Osteocyte (in vitro differentiated cells): Measurements from ENCODE around the gene SYPL1. TPM values are rescaled to one million over a fixed set of nuclear protein-coding genes. Genes with fewer than 3 reads are reported as not detected.

ENCODE experiments used
- DNase-seq: peaks from one replicate; pipeline ENCODE4 v3.0.0; 2021; ENCODE audit warnings: mixed read lengths; ENCODE audit not compliant: unreplicated experiment; ENCODE audit errors: extremely low spot score
- H3K27ac Mint-ChIP-seq: one replicate; pipeline ENCODE4 v1.8.0; 2021; ENCODE audit warnings: mild to moderate bottlenecking, mixed read lengths; ENCODE audit not compliant: unreplicated experiment
- H3K27me3 Mint-ChIP-seq: one replicate; pipeline ENCODE4 v1.8.0; 2021; ENCODE audit warnings: mixed read lengths; ENCODE audit not compliant: unreplicated experiment
- H3K36me3 Mint-ChIP-seq: one replicate; pipeline ENCODE4 v1.8.0; 2021; ENCODE audit warnings: mixed read lengths; ENCODE audit not compliant: unreplicated experiment
- H3K4me1 Mint-ChIP-seq: one replicate; pipeline ENCODE4 v1.8.0; 2021; ENCODE audit warnings: mixed read lengths; ENCODE audit not compliant: unreplicated experiment
- H3K4me3 Mint-ChIP-seq: one replicate; pipeline ENCODE4 v1.8.0; 2021; ENCODE audit warnings: mild to moderate bottlenecking, moderate library complexity, mixed read lengths; ENCODE audit not compliant: unreplicated experiment
- H3K9me3 Mint-ChIP-seq: one replicate; pipeline ENCODE4 v1.8.0; 2021; ENCODE audit warnings: mixed read lengths; ENCODE audit not compliant: unreplicated experiment
- CTCF ChIP-seq: fragments of 200-600 bp; sonication (generic); IDR thresholded peaks from 2 replicates; pipeline ENCODE4 v1.5.0; 2021; ENCODE audit warnings: antibody characterized with exemption, mild to moderate bottlenecking, moderate library complexity
- total RNA-seq: library from RNA; stranded (reverse); gene quantifications from 2 replicates; pipeline ENCODE4 v1.2.1, GENCODE V29; 2021

The SYPL1 gene
- total RNA-seq, 1 donor from 2014 or later, result 80.9 TPM

DNA sequence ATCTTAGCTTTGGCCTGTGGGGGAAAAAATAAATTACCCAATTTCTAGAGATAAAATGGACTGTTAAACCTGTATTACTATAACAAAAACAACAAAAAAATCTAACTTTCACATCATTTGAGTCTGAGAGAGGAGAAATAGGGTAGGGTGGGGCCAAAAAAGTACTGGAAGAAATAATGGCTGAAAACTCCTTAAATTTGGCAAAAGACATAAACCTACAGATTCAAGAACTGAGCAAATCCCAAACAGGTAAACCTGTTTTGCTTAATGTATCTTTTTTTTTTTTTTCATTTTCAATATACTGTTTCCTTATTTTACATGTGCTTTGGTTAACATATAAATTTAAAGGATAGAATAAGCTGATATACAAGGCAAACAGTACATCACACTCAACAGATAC is 27.1 kb downstream of the SYPL1 start:
- H3K4me1 Mint-ChIP-seq, result no peaks in the 10 kb centered on the region
- no peaks in the 10 kb centered on the region for H3K27me3 Mint-ChIP-seq
- H3K4me3 Mint-ChIP-seq, result no peak overlapping the region
- DNase-seq, result no peak
- no peak overlapping the region for H3K27ac Mint-ChIP-seq
- no peaks in the 10 kb centered on the region for H3K9me3 Mint-ChIP-seq
- no peak for TF ChIP-seq CTCF
- H3K36me3 Mint-ChIP-seq, result peaks cover 19% of the 10 kb centered on the region

DNA sequence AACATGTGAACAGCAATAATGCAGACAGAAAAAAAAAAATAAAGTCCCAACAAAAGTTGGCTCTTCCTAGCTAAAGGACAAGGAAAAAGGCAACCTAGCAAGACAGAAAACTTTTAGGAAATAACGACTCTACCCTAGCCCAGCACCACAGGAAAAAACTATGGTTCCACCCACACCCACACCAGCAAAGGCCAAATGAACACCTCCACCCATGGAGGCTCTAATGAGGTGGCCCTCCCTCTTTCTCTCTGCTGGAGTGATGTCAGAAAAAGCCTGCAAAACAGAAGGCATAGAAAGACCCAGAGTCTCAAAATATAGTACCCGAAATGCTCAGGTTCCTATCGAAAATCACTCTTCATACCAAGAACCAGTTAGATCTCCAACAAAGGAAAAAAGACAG is 28.4 kb downstream of the SYPL1 start:
- Mint-ChIP-seq H3K4me3 (no peak overlapping the region), H3K27me3 (no peaks in the 10 kb centered on the region)

DNA sequence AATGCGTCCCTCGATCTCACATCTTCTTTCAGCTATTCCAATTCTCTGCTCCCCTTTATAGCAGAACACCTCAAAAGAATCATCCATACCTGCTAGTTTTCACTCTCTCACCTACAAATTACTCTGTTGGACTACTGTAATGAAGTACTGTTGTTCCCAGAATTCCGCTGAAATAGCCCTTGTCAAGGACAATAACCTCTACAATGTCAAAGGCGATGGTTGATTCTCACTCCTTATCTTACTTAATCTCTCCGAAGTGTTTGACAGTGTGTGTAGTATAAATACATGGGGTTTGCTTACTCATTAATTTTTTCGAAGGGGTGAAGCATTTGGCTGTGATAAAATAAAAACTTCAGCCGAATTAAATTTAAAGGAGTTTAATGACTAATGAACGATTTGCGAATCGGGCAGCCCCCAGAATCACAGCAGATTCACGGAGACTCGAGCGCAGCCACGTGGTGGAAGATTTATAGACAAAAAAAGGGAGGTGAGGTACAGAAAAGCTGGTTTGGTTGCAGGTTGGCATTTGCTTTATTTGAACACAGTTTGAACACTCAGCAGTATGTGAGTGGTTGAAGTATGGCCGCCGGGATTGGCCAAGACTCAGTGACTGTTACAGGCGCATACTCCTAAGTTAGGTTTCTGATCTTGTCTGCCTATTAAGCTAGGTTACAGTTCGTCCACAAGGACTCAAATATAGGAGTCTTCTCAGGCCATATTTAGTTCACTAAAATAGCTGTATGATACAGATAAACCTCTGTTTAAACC is 29.8 kb downstream of the SYPL1 start:
- no peaks in the 10 kb centered on the region for H3K4me1 Mint-ChIP-seq
- no peak overlapping the region for H3K4me3 Mint-ChIP-seq
- DNase-seq, result no peak

More for the DNA sequence above, 28.4 kb downstream of the SYPL1 start:
- H3K9me3 Mint-ChIP-seq, result no peaks in the 10 kb centered on the region
- no peak for TF ChIP-seq CTCF
- no peak for DNase-seq
- H3K4me1 Mint-ChIP-seq, result no peaks in the 10 kb centered on the region
- H3K27ac Mint-ChIP-seq, result no peak overlapping the region
- peaks cover 8% of the 10 kb centered on the region for H3K36me3 Mint-ChIP-seq

GRCh38 chr7:106080300-106080987 is 31.7 kb downstream of the SYPL1 start:
- Mint-ChIP-seq H3K9me3 (no peaks in the 10 kb centered on the region), H3K36me3 (no peaks in the 10 kb centered on the region), H3K27me3 (peaks cover 11% of the 10 kb centered on the region), H3K4me1 (no peaks in the 10 kb centered on the region), H3K4me3 (no peak overlapping the region), H3K27ac (no peak overlapping the region)
- no peak for DNase-seq
- TF ChIP-seq CTCF, result no peak

More for the DNA sequence above, 29.8 kb downstream of the SYPL1 start:
- H3K27me3 Mint-ChIP-seq, result peaks cover 2% of the 10 kb centered on the region
- no peaks in the 10 kb centered on the region for H3K9me3 Mint-ChIP-seq
- peaks cover 2% of the 10 kb centered on the region for H3K36me3 Mint-ChIP-seq
- H3K27ac Mint-ChIP-seq, result no peak overlapping the region
- TF ChIP-seq CTCF, result no peak

GRCh38 chr7:106076537-106076936 is 35.6 kb downstream of the SYPL1 start:
- no peak overlapping the region for H3K27ac Mint-ChIP-seq
- no peaks in the 10 kb centered on the region for H3K9me3 Mint-ChIP-seq
- H3K36me3 Mint-ChIP-seq, result no peaks in the 10 kb centered on the region
- no peaks in the 10 kb centered on the region for H3K4me1 Mint-ChIP-seq
- no peak for TF ChIP-seq CTCF
- no peak for DNase-seq
- no peak overlapping the region for H3K4me3 Mint-ChIP-seq
- peaks cover 13% of the 10 kb centered on the region for H3K27me3 Mint-ChIP-seq
